ENCODE measurements around the gene CCDC134.

Gene CCDC134

GRCh38 chr22:41787331-41787730, 13.1 kb upstream of the CCDC134 start:
- DNase-seq (ENCODE audit: low spot score) = no peak

- no peak for DNase-seq (ENCODE audit: low spot score)
Measured at GRCh38 chr22:41793871-41794270, 6.6 kb upstream of the CCDC134 start.

- no peak for DNase-seq (ENCODE audit: low spot score)
Measured at GRCh38 chr22:41798736-41799135, 1.7 kb upstream of the CCDC134 start.

- peak; percentile 64 for DNase-seq (ENCODE audit: low spot score)
Measured at GRCh38 chr22:41799486-41800347, 762 bp upstream of the CCDC134 start.

GRCh38 chr22:41801147-41801819, 804 bp downstream of the CCDC134 start:
- DNase-seq (ENCODE audit: low spot score) = no peak

- DNase-seq (ENCODE audit: low spot score) = no peak
Measured at GRCh38 chr22:41801886-41802285, 1.4 kb downstream of the CCDC134 start.

- no peak for DNase-seq (ENCODE audit: low spot score)
Measured at GRCh38 chr22:41805639-41806038, 5.2 kb downstream of the CCDC134 start.

- DNase-seq (ENCODE audit: low spot score) = no peak
Measured at GRCh38 chr22:41808400-41808799, 7.9 kb downstream of the CCDC134 start.

- no peak for DNase-seq (ENCODE audit: low spot score)
Measured at GRCh38 chr22:41810022-41810421, 9.5 kb downstream of the CCDC134 start.

- DNase-seq (ENCODE audit: low spot score) = no peak
Measured at GRCh38 chr22:41812805-41813545, 12.5 kb downstream of the CCDC134 start.

- no peak for DNase-seq (ENCODE audit: low spot score)
Measured at GRCh38 chr22:41813726-41814410, 13.4 kb downstream of the CCDC134 start.

GRCh38 chr22:41815716-41816115, 15.2 kb downstream of the CCDC134 start:
- no peak for DNase-seq (ENCODE audit: low spot score)

- DNase-seq (ENCODE audit: low spot score) = no peak
Measured at GRCh38 chr22:41816241-41816640, 15.8 kb downstream of the CCDC134 start.

- no peak for DNase-seq (ENCODE audit: low spot score)
Measured at GRCh38 chr22:41816871-41817270, 16.4 kb downstream of the CCDC134 start.

- DNase-seq (ENCODE audit: low spot score) = no peak
Measured at GRCh38 chr22:41818011-41818410, 17.5 kb downstream of the CCDC134 start.

- no peak for DNase-seq (ENCODE audit: low spot score)
Measured at GRCh38 chr22:41818596-41818995, 18.1 kb downstream of the CCDC134 start.

- no peak for DNase-seq (ENCODE audit: low spot score)
Measured at GRCh38 chr22:41819257-41819656, 18.8 kb downstream of the CCDC134 start.

- DNase-seq (ENCODE audit: low spot score) = no peak
Measured at GRCh38 chr22:41820447-41820846, 20.0 kb downstream of the CCDC134 start.

- DNase-seq (ENCODE audit: low spot score) = no peak
Measured at GRCh38 chr22:41821471-41822316, 21.2 kb downstream of the CCDC134 start.

GRCh38 chr22:41822317-41823057, 22.0 kb downstream of the CCDC134 start:
- no peak for DNase-seq (ENCODE audit: low spot score)
